IPS-18a (cell line): ENCODE results near the gene HES5.

Source experiments
- H3K27ac ChIP-seq: one replicate; pipeline ENCODE4 v1.5.1; 2013; ENCODE audit warnings: low read length
- H3K27me3 ChIP-seq: one replicate; pipeline ENCODE4 v1.6.1; 2013; ENCODE audit warnings: mild to moderate bottlenecking, low read length; ENCODE audit not compliant: control insufficient read depth, insufficient read depth
- H3K36me3 ChIP-seq: one replicate; pipeline ENCODE4 v1.6.1; 2013; ENCODE audit warnings: low read depth, low read length; ENCODE audit not compliant: control insufficient read depth
- H3K4me1 ChIP-seq: one replicate; pipeline ENCODE4 v1.6.1; 2013; ENCODE audit warnings: low read depth, low read length; ENCODE audit not compliant: control insufficient read depth
- H3K4me3 ChIP-seq: one replicate; pipeline ENCODE4 v1.5.1; 2013; ENCODE audit warnings: low read length
- H3K9ac ChIP-seq: one replicate; pipeline ENCODE4 v1.6.1; 2013; ENCODE audit warnings: mild to moderate bottlenecking, low read length, moderate library complexity
- H3K9me3 ChIP-seq: one replicate; pipeline ENCODE4 v1.6.1; 2013; ENCODE audit warnings: low read depth, low read length; ENCODE audit not compliant: control insufficient read depth

Gene HES5

GRCh38 chr1:2506007-2506860, 23.8 kb downstream of the HES5 start:
- H3K4me3 ChIP-seq, result no peak overlapping the region
- H3K9ac ChIP-seq, result no peak overlapping the region
- H3K9me3 ChIP-seq, result no peaks in the 10 kb centered on the region
- H3K36me3 ChIP-seq, result peaks cover 26% of the 10 kb centered on the region
- H3K4me1 ChIP-seq, result no peaks in the 10 kb centered on the region
- no peaks in the 10 kb centered on the region for H3K27me3 ChIP-seq
- H3K27ac ChIP-seq, result no peak overlapping the region

GRCh38 chr1:2505461-2505994, 24.5 kb downstream of the HES5 start:
- peaks cover 19% of the 10 kb centered on the region for H3K36me3 ChIP-seq
- H3K9me3 ChIP-seq, result no peaks in the 10 kb centered on the region
- no peak overlapping the region for H3K27ac ChIP-seq
- no peaks in the 10 kb centered on the region for H3K27me3 ChIP-seq
- no peaks in the 10 kb centered on the region for H3K4me1 ChIP-seq
- no peak overlapping the region for H3K9ac ChIP-seq
- no peak overlapping the region for H3K4me3 ChIP-seq

DNA sequence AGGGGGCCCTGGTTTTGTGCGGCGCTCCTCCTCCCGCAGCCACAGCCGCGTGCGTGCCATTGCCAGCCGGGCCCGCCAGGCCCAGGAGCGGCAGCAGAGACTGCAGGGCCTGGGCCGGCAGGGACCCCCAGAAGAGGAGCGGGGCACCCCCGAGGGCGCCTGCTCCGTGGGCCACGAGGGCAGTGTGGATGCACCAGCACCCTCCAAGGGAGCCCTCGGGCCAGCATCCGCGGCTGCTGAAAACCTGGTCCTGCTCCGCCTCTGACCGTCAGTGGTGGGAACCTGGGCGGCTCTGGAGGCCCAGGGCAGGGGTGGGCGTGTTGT, 25.2 kb downstream of the HES5 start:
- no peaks in the 10 kb centered on the region for H3K4me1 ChIP-seq
- no peak overlapping the region for H3K9ac ChIP-seq
- no peaks in the 10 kb centered on the region for H3K27me3 ChIP-seq
- no peak overlapping the region for H3K27ac ChIP-seq
- no peak overlapping the region for H3K4me3 ChIP-seq
- H3K9me3 ChIP-seq, result no peaks in the 10 kb centered on the region
- H3K36me3 ChIP-seq, result peaks cover 12% of the 10 kb centered on the region

DNA sequence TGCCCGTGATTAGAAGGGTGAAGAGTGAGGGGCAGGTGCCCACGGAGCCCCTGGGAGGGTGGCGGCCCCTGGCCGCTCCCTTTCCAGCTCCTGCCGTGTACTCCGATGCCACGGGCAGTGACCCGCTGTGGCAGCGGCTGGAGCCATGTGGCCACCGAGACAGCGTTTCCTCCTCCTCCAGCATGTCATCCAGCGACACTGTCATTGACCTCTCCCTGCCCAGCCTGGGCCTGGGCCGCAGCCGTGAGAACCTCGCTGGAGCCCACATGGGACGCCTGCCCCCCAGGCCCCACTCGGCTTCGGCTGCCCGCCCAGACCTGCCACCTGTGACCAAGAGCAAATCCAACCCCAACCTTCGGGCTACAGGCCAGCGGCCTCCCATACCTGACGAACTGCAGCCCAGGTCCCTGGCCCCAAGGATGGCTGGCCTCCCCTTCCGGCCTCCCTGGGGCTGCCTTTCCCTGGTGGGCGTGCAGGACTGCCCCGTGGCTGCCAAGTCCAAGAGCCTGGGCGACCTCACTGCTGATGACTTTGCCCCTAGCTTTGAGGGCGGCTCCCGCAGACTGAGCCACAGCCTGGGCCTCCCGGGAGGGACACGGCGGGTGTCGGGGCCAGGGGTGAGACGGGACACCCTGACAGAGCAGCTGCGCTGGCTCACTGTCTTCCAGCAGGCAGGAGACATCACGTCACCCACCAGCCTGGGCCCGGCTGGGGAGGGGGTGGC, 25.7 kb downstream of the HES5 start:
- no peaks in the 10 kb centered on the region for H3K4me1 ChIP-seq
- no peaks in the 10 kb centered on the region for H3K27me3 ChIP-seq
- peaks cover 7% of the 10 kb centered on the region for H3K36me3 ChIP-seq
- H3K9ac ChIP-seq, result no peak overlapping the region
- no peak overlapping the region for H3K4me3 ChIP-seq
- H3K9me3 ChIP-seq, result no peaks in the 10 kb centered on the region
- H3K27ac ChIP-seq, result no peak overlapping the region

DNA sequence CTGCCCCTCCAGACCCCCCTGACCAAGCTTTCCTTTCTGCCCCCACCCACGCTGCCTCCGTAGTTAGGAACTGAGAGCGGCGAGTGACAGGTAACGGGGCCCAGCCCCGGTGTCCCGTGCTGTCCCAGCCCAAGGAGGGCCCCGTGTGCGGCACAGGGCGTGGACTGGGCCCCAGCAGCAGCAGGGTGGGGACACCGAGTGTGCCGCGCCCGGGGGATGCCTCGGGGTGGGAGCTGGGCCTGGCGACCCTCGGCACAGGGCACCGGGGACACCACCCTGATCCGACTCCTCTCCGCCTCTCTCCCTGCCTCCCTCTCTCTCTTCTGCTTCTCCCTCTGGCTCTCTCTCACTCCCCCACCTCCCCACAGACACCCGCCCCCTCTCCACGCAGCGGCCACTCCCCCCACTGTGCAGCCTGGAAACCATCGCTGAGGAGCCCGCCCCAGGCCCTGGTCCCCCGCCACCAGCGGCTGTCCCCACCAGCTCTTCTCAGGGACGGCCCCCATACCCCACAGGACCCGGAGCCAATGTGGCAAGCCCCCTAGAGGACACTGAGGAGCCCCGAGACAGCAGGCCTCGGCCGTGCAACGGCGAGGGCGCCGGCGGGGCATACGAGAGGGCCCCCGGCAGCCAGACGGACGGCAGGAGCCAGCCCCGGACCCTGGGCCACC, 26.4 kb downstream of the HES5 start:
- Histone ChIP-seq H3K4me3 (no peak overlapping the region), H3K27ac (no peak overlapping the region), H3K4me1 (no peaks in the 10 kb centered on the region), H3K9me3 (no peaks in the 10 kb centered on the region), H3K36me3 (peaks cover 2% of the 10 kb centered on the region), H3K9ac (no peak overlapping the region), H3K27me3 (no peaks in the 10 kb centered on the region)

- H3K27me3 ChIP-seq, result no peaks in the 10 kb centered on the region
- H3K9me3 ChIP-seq, result no peaks in the 10 kb centered on the region
- no peaks in the 10 kb centered on the region for H3K4me1 ChIP-seq
- H3K36me3 ChIP-seq, result no peaks in the 10 kb centered on the region
- no peak overlapping the region for H3K9ac ChIP-seq
- H3K27ac ChIP-seq, result no peak overlapping the region
- no peak overlapping the region for H3K4me3 ChIP-seq
Measured at GRCh38 chr1:2502661-2503553, 27.2 kb downstream of the HES5 start.

DNA sequence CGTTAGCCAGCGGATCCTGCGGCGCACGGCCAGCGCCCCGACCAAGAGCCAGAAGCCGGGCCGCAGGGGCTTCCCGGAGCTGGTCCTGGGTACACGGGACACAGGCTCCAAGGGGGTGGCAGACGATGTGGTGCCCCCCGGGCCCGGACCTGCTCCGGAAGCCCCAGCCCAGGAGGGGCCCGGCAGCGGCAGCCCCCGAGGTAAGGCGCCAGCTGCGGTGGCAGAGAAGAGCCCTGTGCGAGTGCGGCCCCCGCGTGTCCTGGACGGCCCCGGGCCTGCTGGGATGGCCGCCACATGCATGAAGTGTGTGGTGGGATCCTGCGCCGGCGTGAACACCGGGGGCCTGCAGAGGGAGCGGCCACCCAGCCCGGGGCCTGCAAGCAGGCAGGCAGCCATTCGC, 27.9 kb downstream of the HES5 start:
- Histone ChIP-seq H3K27ac (no peak overlapping the region), H3K27me3 (no peaks in the 10 kb centered on the region), H3K9ac (no peak overlapping the region), H3K4me3 (no peak overlapping the region), H3K4me1 (no peaks in the 10 kb centered on the region), H3K9me3 (no peaks in the 10 kb centered on the region), H3K36me3 (no peaks in the 10 kb centered on the region)

- H3K27ac ChIP-seq, result no peak overlapping the region
- H3K9me3 ChIP-seq, result no peaks in the 10 kb centered on the region
- no peaks in the 10 kb centered on the region for H3K4me1 ChIP-seq
- no peaks in the 10 kb centered on the region for H3K36me3 ChIP-seq
- H3K4me3 ChIP-seq, result no peak overlapping the region
- no peak overlapping the region for H3K9ac ChIP-seq
- H3K27me3 ChIP-seq, result no peaks in the 10 kb centered on the region
Measured at GRCh38 chr1:2501820-2502119, 28.3 kb downstream of the HES5 start.

GRCh38 chr1:2501041-2501819, 28.8 kb downstream of the HES5 start:
- Histone ChIP-seq H3K4me3 (no peak overlapping the region), H3K9me3 (no peaks in the 10 kb centered on the region), H3K9ac (no peak overlapping the region), H3K4me1 (no peaks in the 10 kb centered on the region), H3K27ac (no peak overlapping the region), H3K27me3 (no peaks in the 10 kb centered on the region), H3K36me3 (no peaks in the 10 kb centered on the region)

DNA sequence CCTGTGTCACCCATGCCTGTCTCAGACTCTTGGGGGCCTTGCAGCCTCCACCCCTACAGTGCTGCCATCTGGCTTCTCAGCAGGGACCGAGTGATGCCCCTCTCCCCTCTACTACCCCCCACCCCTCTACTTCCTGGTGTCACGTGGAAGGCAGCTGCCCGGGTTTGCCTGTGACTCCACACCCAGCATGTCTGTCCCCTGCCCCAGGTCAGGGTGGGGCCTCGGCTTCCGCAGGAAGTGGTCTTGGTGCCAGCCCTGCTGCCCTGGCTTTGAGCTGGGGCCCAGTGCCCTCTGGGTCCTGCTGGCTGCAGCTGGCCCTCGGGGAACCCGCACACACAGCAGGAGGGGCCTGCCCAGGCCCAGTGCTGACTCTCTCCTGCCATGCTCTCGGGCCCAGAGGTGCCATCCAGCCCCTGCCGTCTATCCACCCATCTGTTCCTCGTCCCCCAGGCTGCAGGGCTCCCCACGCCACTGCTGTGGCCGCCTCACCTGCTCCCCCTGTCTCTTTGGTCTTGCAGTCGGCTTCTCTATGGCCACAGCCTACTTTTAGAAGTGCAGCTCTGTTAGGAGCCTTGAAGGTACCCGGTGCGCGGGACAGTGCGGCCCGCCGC, 30.0 kb downstream of the HES5 start:
- H3K4me3 ChIP-seq, result no peak overlapping the region
- no peaks in the 10 kb centered on the region for H3K27me3 ChIP-seq
- H3K4me1 ChIP-seq, result no peaks in the 10 kb centered on the region
- H3K9me3 ChIP-seq, result no peaks in the 10 kb centered on the region
- H3K27ac ChIP-seq, result no peak overlapping the region
- H3K36me3 ChIP-seq, result no peaks in the 10 kb centered on the region
- no peak overlapping the region for H3K9ac ChIP-seq
